GM12892 (cell line): ENCODE results near the gene TMPRSS2.

Experiments
- DNase-seq: peaks from one replicate; pipeline ENCODE4 v3.0.0; 2011; ENCODE audit not compliant: insufficient read length
- FAIRE-seq: peaks from 2 replicates; lab custom pipeline; 2011; peaks lifted over from hg19 to GRCh38; lab: Jason Lieb, UNC
- POLR2A ChIP-seq: IDR thresholded peaks from 2 replicates; pipeline ENCODE4 v1.6.1; 2011; ENCODE audit warnings: low read depth, low read length, control low read depth
- POLR2AphosphoS5 ChIP-seq: IDR thresholded peaks from 2 replicates; pipeline ENCODE4 v1.6.1; 2011; ENCODE audit warnings: low read depth, low read length, control low read depth
- TAF1 ChIP-seq: IDR thresholded peaks from 2 replicates; pipeline ENCODE4 v1.6.1; 2011; ENCODE audit warnings: low read depth, mild to moderate bottlenecking, control low read depth, low read length, borderline replicate concordance

Gene TMPRSS2

GRCh38 chr21:41458559-41458958 lies 49.4 kb downstream of the TMPRSS2 start:
- no peak for TF ChIP-seq POLR2AphosphoS5
- no peak for TF ChIP-seq TAF1
- TF ChIP-seq POLR2A = no peak
- no peak for FAIRE-seq
- DNase-seq = no peak

GRCh38 chr21:41458121-41458520 lies 49.8 kb downstream of the TMPRSS2 start:
- FAIRE-seq = no peak
- DNase-seq = no peak

GRCh38 chr21:41453761-41454160 lies 54.2 kb downstream of the TMPRSS2 start:
- TF ChIP-seq TAF1 = no peak
- TF ChIP-seq POLR2AphosphoS5 = no peak
- TF ChIP-seq POLR2A = no peak
- DNase-seq (no peak), FAIRE-seq (no peak)

More at GRCh38 chr21:41458121-41458520, 49.8 kb downstream of the TMPRSS2 start:
- TF ChIP-seq POLR2A (no peak), TAF1 (no peak), POLR2AphosphoS5 (no peak)

- no peak for TF ChIP-seq POLR2AphosphoS5
- TF ChIP-seq POLR2A = no peak
- no peak for TF ChIP-seq TAF1
- DNase-seq = no peak
- FAIRE-seq = no peak
These were observed 54.8 kb downstream of the TMPRSS2 start for GRCh38 chr21:41453198-41453597.

- 0 out of 2 replicates have a peak, but pooled peaks have one; percentile 16 for TF ChIP-seq POLR2AphosphoS5
- no peak; the same call in none of the 2 replicates for TF ChIP-seq POLR2A
- no peak for FAIRE-seq
These were observed 55.9 kb downstream of the TMPRSS2 start for GRCh38 chr21:41451753-41452676.

GRCh38 chr21:41449613-41450012 lies 58.3 kb downstream of the TMPRSS2 start:
- no peak for FAIRE-seq
- DNase-seq = no peak
- TF ChIP-seq POLR2AphosphoS5 (peak; percentile 90), TAF1 (no peak), POLR2A (peak; percentile 72; the same call in 1 of the 2 replicates)

More at GRCh38 chr21:41451753-41452676, 55.9 kb downstream of the TMPRSS2 start:
- no peak for DNase-seq

- no peak for FAIRE-seq
- TF ChIP-seq POLR2A (peak; percentile 56), TAF1 (no peak), POLR2AphosphoS5 (peak; percentile 64; the same call in 1 of the 2 replicates)
- DNase-seq = no peak
These were observed 60.6 kb downstream of the TMPRSS2 start for GRCh38 chr21:41447356-41447755.

GRCh38 chr21:41446586-41446985 lies 61.4 kb downstream of the TMPRSS2 start:
- FAIRE-seq (no peak), DNase-seq (no peak)
- TF ChIP-seq TAF1 = no peak
- TF ChIP-seq POLR2A = no peak
- TF ChIP-seq POLR2AphosphoS5 = no peak; the same call in 1 of the 2 replicates

GRCh38 chr21:41445465-41445862 lies 62.5 kb downstream of the TMPRSS2 start:
- TF ChIP-seq TAF1 = no peak
- peak; percentile 51; the same call in 1 of the 2 replicates for TF ChIP-seq POLR2A
- peak; percentile 84; the same call in 1 of the 2 replicates for TF ChIP-seq POLR2AphosphoS5
- no peak for DNase-seq
- no peak for FAIRE-seq

- no peak for TF ChIP-seq POLR2A
- peak; percentile 53; the same call in 1 of the 2 replicates for TF ChIP-seq POLR2AphosphoS5
- FAIRE-seq = no peak
- DNase-seq = no peak
These were observed 63.1 kb downstream of the TMPRSS2 start for GRCh38 chr21:41444703-41445464.

GRCh38 chr21:41443562-41443961 lies 64.4 kb downstream of the TMPRSS2 start:
- no peak for DNase-seq
- FAIRE-seq = no peak
- TF ChIP-seq TAF1 (no peak), POLR2AphosphoS5 (peak; percentile 65), POLR2A (peak; percentile 45)
